HAP-1 (cell line): ENCODE data around the gene DLG5.

ENCODE experiments used
- DNase-seq, 2 experiments: peaks; one replicate each; pipeline ENCODE4 v3.0.0-alpha.2; 2016 to 2020; ENCODE audit warnings: low spot score in 2 of 2
- H3K27me3 ChIP-seq: fragments of 250-450 bp; sonication (Bioruptor Pico); 2 replicates; pipeline ENCODE4 v1.5.1; 2020; ENCODE audit warnings: low read depth, mild to moderate bottlenecking, moderate library complexity
- H3K36me3 ChIP-seq: fragments of 250-450 bp; sonication (Bioruptor Pico); replicated peaks from 2 replicates; pipeline ENCODE4 v1.5.1; 2020; ENCODE audit warnings: mild to moderate bottlenecking
- H3K4me1 ChIP-seq: fragments of 250-450 bp; sonication (Bioruptor Pico); 2 replicates; pipeline ENCODE4 v1.5.1; 2020; ENCODE audit warnings: mild to moderate bottlenecking
- H3K4me3 ChIP-seq: fragments of 250-450 bp; sonication (Bioruptor Pico); 2 replicates; pipeline ENCODE4 v1.5.1; 2020; ENCODE audit warnings: mild to moderate bottlenecking, moderate library complexity
- H3K9me3 ChIP-seq: fragments of 250-450 bp; sonication (Bioruptor Pico); 2 replicates; pipeline ENCODE4 v1.5.1; 2020; ENCODE audit warnings: mild to moderate bottlenecking, moderate library complexity
- in situ Hi-C: fragments of 300-500 bp; cut with MboI; formaldehyde crosslinking; loops from 3 replicates; pipeline ENCODE4 v1.14.3; 2020; ENCODE audit warnings: low sequenced_read_pairs, inconsistent platforms, mixed read lengths

The DLG5 gene

GRCh38 chr10:77869626-77870420, 56.7 kb downstream of the DLG5 start:
- in situ Hi-C loops: no loop called here
- H3K36me3 ChIP-seq: peaks cover 6% of the 10 kb centered on the region; the same call in 1 of the 2 replicates
- H3K27me3 ChIP-seq: no peaks in the 10 kb centered on the region
- no peaks in the 10 kb centered on the region for H3K4me1 ChIP-seq
- DNase-seq: no peak
- H3K9me3 ChIP-seq: no peaks in the 10 kb centered on the region
- no peak overlapping the region for H3K4me3 ChIP-seq

- Histone ChIP-seq H3K27me3 (no peaks in the 10 kb centered on the region), H3K4me1 (no peaks in the 10 kb centered on the region), H3K36me3 (peaks cover 6% of the 10 kb centered on the region; the same call in 1 of the 2 replicates), H3K4me3 (no peak overlapping the region), H3K9me3 (no peaks in the 10 kb centered on the region)
- no peak for DNase-seq
- in situ Hi-C loops: no loop called here
Observed at GRCh38 chr10:77868523-77868922, 58.0 kb downstream of the DLG5 start.

GRCh38 chr10:77867124-77867719, 59.3 kb downstream of the DLG5 start:
- DNase-seq: no peak
- H3K9me3 ChIP-seq: no peaks in the 10 kb centered on the region
- H3K4me1 ChIP-seq: no peaks in the 10 kb centered on the region
- H3K36me3 ChIP-seq: peaks cover 6% of the 10 kb centered on the region; the same call in 1 of the 2 replicates
- no peak overlapping the region for H3K4me3 ChIP-seq
- in situ Hi-C loops: no loop called here
- H3K27me3 ChIP-seq: no peaks in the 10 kb centered on the region

GRCh38 chr10:77866598-77866997, 60.0 kb downstream of the DLG5 start:
- in situ Hi-C loops: no loop called here
- Histone ChIP-seq H3K4me1 (no peaks in the 10 kb centered on the region), H3K4me3 (no peak overlapping the region)

GRCh38 chr10:77865580-77866324, 60.8 kb downstream of the DLG5 start:
- H3K36me3 ChIP-seq: peaks cover 6% of the 10 kb centered on the region; the same call in 1 of the 2 replicates
- H3K9me3 ChIP-seq: no peaks in the 10 kb centered on the region
- no peaks in the 10 kb centered on the region for H3K4me1 ChIP-seq
- no peak for DNase-seq
- no peak overlapping the region for H3K4me3 ChIP-seq
- in situ Hi-C loops: no loop called here
- no peaks in the 10 kb centered on the region for H3K27me3 ChIP-seq

More at GRCh38 chr10:77866598-77866997, 60.0 kb downstream of the DLG5 start:
- DNase-seq: no peak
- H3K36me3 ChIP-seq: peaks cover 6% of the 10 kb centered on the region; the same call in 1 of the 2 replicates
- no peaks in the 10 kb centered on the region for H3K27me3 ChIP-seq
- H3K9me3 ChIP-seq: no peaks in the 10 kb centered on the region

- no peaks in the 10 kb centered on the region for H3K27me3 ChIP-seq
- H3K4me3 ChIP-seq: no peak overlapping the region
- H3K4me1 ChIP-seq: no peaks in the 10 kb centered on the region
- in situ Hi-C loops: no loop called here
- no peak for DNase-seq
- peaks cover 6% of the 10 kb centered on the region; the same call in 1 of the 2 replicates for H3K36me3 ChIP-seq
- no peaks in the 10 kb centered on the region for H3K9me3 ChIP-seq
Observed at GRCh38 chr10:77864151-77864851, 62.3 kb downstream of the DLG5 start.

GRCh38 chr10:77863446-77863845, 63.1 kb downstream of the DLG5 start:
- no peak for DNase-seq
- Histone ChIP-seq H3K9me3 (no peaks in the 10 kb centered on the region), H3K4me1 (no peaks in the 10 kb centered on the region), H3K4me3 (no peak overlapping the region), H3K36me3 (peaks cover 6% of the 10 kb centered on the region; the same call in 1 of the 2 replicates), H3K27me3 (no peaks in the 10 kb centered on the region)
- in situ Hi-C loops: no loop called here

GRCh38 chr10:77862595-77862994, 64.0 kb downstream of the DLG5 start:
- H3K4me1 ChIP-seq: no peaks in the 10 kb centered on the region
- no peak overlapping the region for H3K4me3 ChIP-seq
- H3K36me3 ChIP-seq: peaks cover 6% of the 10 kb centered on the region; the same call in 1 of the 2 replicates
- in situ Hi-C loops: no loop called here
- H3K27me3 ChIP-seq: no peaks in the 10 kb centered on the region
- DNase-seq: no peak
- H3K9me3 ChIP-seq: no peaks in the 10 kb centered on the region

GRCh38 chr10:77861366-77861765, 65.2 kb downstream of the DLG5 start:
- Histone ChIP-seq H3K4me1 (no peaks in the 10 kb centered on the region), H3K4me3 (no peak overlapping the region), H3K9me3 (no peaks in the 10 kb centered on the region), H3K27me3 (no peaks in the 10 kb centered on the region), H3K36me3 (peaks cover 9% of the 10 kb centered on the region; the same call in 1 of the 2 replicates)
- in situ Hi-C loops: no loop called here
- no peak for DNase-seq

- Histone ChIP-seq H3K9me3 (no peaks in the 10 kb centered on the region), H3K36me3 (0 out of 2 replicates have a peak, but pooled peaks cover 3% of the 10 kb centered on the region), H3K4me3 (no peak overlapping the region), H3K4me1 (no peaks in the 10 kb centered on the region), H3K27me3 (no peaks in the 10 kb centered on the region)
- in situ Hi-C loops: loop anchor here (10.0 kb wide), 1 partner anchor 115 kb away; no protein-coding TSS in a partner anchor
- no peak for DNase-seq
Observed at GRCh38 chr10:77859865-77860282, 66.7 kb downstream of the DLG5 start.

GRCh38 chr10:77859200-77859864, 67.2 kb downstream of the DLG5 start:
- Histone ChIP-seq H3K36me3 (peaks cover 4% of the 10 kb centered on the region; the same call in 1 of the 2 replicates), H3K4me1 (no peaks in the 10 kb centered on the region), H3K9me3 (no peaks in the 10 kb centered on the region), H3K4me3 (no peak overlapping the region), H3K27me3 (no peaks in the 10 kb centered on the region)
- in situ Hi-C loops: loop anchor here (10.0 kb wide), 1 partner anchor 115 kb away; no protein-coding TSS in a partner anchor
- DNase-seq: no peak

- Histone ChIP-seq H3K36me3 (peaks cover 21% of the 10 kb centered on the region), H3K4me3 (no peak overlapping the region), H3K27me3 (no peaks in the 10 kb centered on the region), H3K9me3 (no peaks in the 10 kb centered on the region), H3K4me1 (no peaks in the 10 kb centered on the region)
- in situ Hi-C loops: loop anchor here (10.0 kb wide), 1 partner anchor 118 kb away; no protein-coding TSS in a partner anchor
- no peak for DNase-seq
Observed at GRCh38 chr10:77857272-77857671, 69.3 kb downstream of the DLG5 start.

- in situ Hi-C loops: loop anchor here (10.0 kb wide), 1 partner anchor 118 kb away; no protein-coding TSS in a partner anchor
- Histone ChIP-seq H3K27me3 (no peaks in the 10 kb centered on the region), H3K9me3 (no peaks in the 10 kb centered on the region), H3K36me3 (peaks cover 21% of the 10 kb centered on the region), H3K4me1 (no peaks in the 10 kb centered on the region), H3K4me3 (no peak overlapping the region)
- DNase-seq: no peak
Observed at GRCh38 chr10:77856566-77856965, 70.0 kb downstream of the DLG5 start.
